Transverse colon (tissue), 4 donors: ENCODE data around the gene MGA. TPM values are rescaled to one million over a fixed set of nuclear protein-coding genes. Genes with fewer than 3 reads are reported as not detected.
A peak's percentile ranks its signal among the peaks of the same experiment; 100 is the strongest.

Source experiments
- DNase-seq: peaks from one replicate; pipeline ENCODE4 v3.0.0-alpha.2; 2019
- H3K27ac ChIP-seq, 4 donors: fragments of 200-600 bp; sonication (generic); 2 replicates each; pipeline ENCODE4 v1.5.1; 2016 to 2018; ENCODE audit warnings: inconsistent platforms in 4 of 4
- H3K27me3 ChIP-seq: fragments of 200-600 bp; sonication (generic); 2 replicates; pipeline ENCODE4 v1.5.1; 2017; ENCODE audit warnings: inconsistent platforms
- H3K36me3 ChIP-seq, 4 donors: fragments of 200-600 bp; sonication (generic); 2 replicates each; pipeline ENCODE4 v1.5.1; 2017 to 2019; ENCODE audit warnings: inconsistent platforms in 4 of 4
- H3K4me1 ChIP-seq, 4 donors: fragments of 200-600 bp; sonication (generic); 2 replicates each; pipeline ENCODE4 v1.5.1; 2017 to 2020; ENCODE audit warnings: inconsistent platforms in 4 of 4
- H3K4me3 ChIP-seq, 4 donors: fragments of 200-600 bp; sonication (generic); 1 replicate in 1 of 4; 2 replicates in 3 of 4; pipeline versions ENCODE4 v1.5.1 to v1.6.1; 2017 to 2019; ENCODE audit warnings: inconsistent platforms in 4 of 4
- H3K9me3 ChIP-seq, 2 donors: fragments of 200-600 bp; sonication (generic); 2 replicates each; pipeline ENCODE4 v1.5.1; 2017 to 2019; ENCODE audit warnings: inconsistent platforms in 2 of 2
- EP300 ChIP-seq: sonication (generic); formaldehyde crosslinking; IDR thresholded peaks from one replicate; pipeline ENCODE4 v1.6.1; 2017; ENCODE audit warnings: antibody characterized with exemption, low read depth
- POLR2A ChIP-seq: fragments of 450-650 bp; IDR thresholded peaks from one replicate; pipeline ENCODE4 v1.6.1; 2016; ENCODE audit warnings: antibody characterized with exemption, mild to moderate bottlenecking, moderate library complexity
- POLR2AphosphoS5 ChIP-seq, 3 donors: sonication (generic); formaldehyde crosslinking; IDR thresholded peaks; one replicate each; pipeline ENCODE4 v1.6.1; 2016; ENCODE audit warnings: antibody characterized with exemption in 3 of 3
- WGBS, 2 donors: methylation state at CpG; one replicate each; pipeline ENCODE4 v1.1.5; 2018; ENCODE audit warnings: low coverage in 1 of 2; 5-methylcytosine and 5-hydroxymethylcytosine counted together
- in situ Hi-C, 4 donors: fragments of 200-750 bp; cut with MboI; loops; one replicate each; pipeline versions ENCODE4 v1.15.0 to v1.15.1; 2017; ENCODE audit warnings: low sequenced_read_pairs in 3 of 4, low pct_ligation_motif_present in 1 of 4, low pct_unique_long_range_greater_than_20kb in 1 of 4
- intact Hi-C: fragments of 100-400 bp; cut with DNase I; formaldehyde crosslinking; loops from one replicate; pipeline ENCODE4 v1.15.1; 2023; ENCODE audit warnings: low total_unique reads
- total RNA-seq, 4 donors: library from RNA; depleted of rRNA; stranded (reverse); fragments of >200 nt; gene quantifications; one replicate each; pipeline ENCODE4 v1.1.0, GENCODE V29; 2016
- TF ChIP-seq, protein P1 (sequence below), 5 experiments: fragments of 200-600 bp in 3 of 5; fragments of 450-650 bp in 2 of 5; sonication (generic) in 3 of 5; IDR thresholded peaks; 1 replicate in 2 of 5; 2 replicates in 3 of 5; pipeline ENCODE4 v1.5.1; 2016 to 2017; ENCODE audit warnings: antibody characterized with exemption in 5 of 5, inconsistent platforms in 3 of 5, mild to moderate bottlenecking in 2 of 5, moderate library complexity in 1 of 5

Gene MGA
- total RNA-seq, 4 donors from 2014 or later = 12.3 to 33.2 (median 27.6) TPM

DNA sequence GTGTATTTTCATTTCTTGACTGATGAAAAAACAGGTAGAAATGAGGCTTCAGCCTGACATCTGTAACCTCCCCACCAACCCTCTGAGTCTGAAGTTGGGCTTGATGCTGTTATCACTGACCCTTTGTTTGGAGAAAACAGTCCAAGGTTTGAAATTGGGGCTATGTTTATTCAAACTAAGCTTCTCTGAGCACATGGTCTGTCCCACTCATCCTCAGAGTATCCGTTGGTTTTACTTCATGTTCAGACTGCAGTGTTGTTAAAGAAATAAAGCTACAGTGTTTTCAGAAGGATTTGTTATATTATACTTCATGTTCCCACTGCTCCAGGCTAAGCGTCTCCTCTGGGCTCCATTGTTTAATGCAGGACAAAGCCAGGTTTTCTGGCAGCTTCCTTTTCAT is 120.1 kb downstream of the MGA start:
- intact Hi-C loops = no loop called here
- TF ChIP-seq EP300 (no peak), POLR2A (no peak)
- Histone ChIP-seq H3K4me1 (peaks cover 9 to 40% (median 19%) of the 10 kb centered on the region in 4 donors), H3K4me3 (no peak overlapping the region), H3K27me3 (no peaks in the 10 kb centered on the region), H3K27ac (peak overlapping the region; percentile 6 to 63 (median 22)), H3K36me3 (no peaks in the 10 kb centered on the region), H3K9me3 (no peaks in the 10 kb centered on the region)
- in situ Hi-C loops = no loop called here
- WGBS, 2 donors = 23 to 47% methylated on average over 2 of the region's 2 CpGs
- no peak for DNase-seq

DNA sequence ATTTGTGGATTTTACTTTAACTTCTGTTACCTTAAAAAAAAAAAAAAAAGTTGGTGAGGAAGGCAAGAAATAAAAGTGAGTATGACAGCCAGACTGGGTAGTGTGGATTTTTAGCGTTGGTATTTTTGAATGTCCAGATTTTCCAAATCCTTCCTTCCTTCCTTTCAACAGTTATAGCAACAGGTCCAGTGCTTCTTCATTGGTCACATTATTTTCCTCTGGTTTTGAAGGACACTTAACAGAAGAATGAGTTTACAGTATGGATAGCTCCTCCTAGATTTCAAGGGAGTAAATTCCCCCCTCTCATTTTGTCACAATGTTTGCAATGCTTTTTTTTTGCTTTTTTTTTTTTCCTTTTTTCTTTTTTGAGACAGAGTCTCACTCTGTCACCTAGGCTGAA is 120.5 kb downstream of the MGA start:
- peaks cover 5 to 35% (median 15%) of the 10 kb centered on the region in 4 donors for H3K4me1 ChIP-seq
- H3K9me3 ChIP-seq = no peaks in the 10 kb centered on the region
- TF ChIP-seq POLR2A (no peak), POLR2AphosphoS5 (IDR thresholded peaks at IDR 0.05) (no peak), EP300 (no peak)
- TF ChIP-seq, protein P1, sequence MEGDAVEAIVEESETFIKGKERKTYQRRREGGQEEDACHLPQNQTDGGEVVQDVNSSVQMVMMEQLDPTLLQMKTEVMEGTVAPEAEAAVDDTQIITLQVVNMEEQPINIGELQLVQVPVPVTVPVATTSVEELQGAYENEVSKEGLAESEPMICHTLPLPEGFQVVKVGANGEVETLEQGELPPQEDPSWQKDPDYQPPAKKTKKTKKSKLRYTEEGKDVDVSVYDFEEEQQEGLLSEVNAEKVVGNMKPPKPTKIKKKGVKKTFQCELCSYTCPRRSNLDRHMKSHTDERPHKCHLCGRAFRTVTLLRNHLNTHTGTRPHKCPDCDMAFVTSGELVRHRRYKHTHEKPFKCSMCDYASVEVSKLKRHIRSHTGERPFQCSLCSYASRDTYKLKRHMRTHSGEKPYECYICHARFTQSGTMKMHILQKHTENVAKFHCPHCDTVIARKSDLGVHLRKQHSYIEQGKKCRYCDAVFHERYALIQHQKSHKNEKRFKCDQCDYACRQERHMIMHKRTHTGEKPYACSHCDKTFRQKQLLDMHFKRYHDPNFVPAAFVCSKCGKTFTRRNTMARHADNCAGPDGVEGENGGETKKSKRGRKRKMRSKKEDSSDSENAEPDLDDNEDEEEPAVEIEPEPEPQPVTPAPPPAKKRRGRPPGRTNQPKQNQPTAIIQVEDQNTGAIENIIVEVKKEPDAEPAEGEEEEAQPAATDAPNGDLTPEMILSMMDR (IDR thresholded peaks at IDR 0.05) = no peak
- 32 to 67% methylated on average over 1 of the region's 1 CpG for WGBS, 2 donors
- in situ Hi-C loops = no loop called here
- H3K36me3 ChIP-seq = no peaks in the 10 kb centered on the region
- peak overlapping the region in 3 of 4 donors; percentile 6 to 63 (median 12) for H3K27ac ChIP-seq
- intact Hi-C loops = no loop called here
- H3K4me3 ChIP-seq = no peak overlapping the region
- DNase-seq = no peak
- H3K27me3 ChIP-seq = no peaks in the 10 kb centered on the region

GRCh38 chr15:41782371-41783282 is 122.4 kb downstream of the MGA start:
- in situ Hi-C loops = no loop called here
- H3K4me3 ChIP-seq = no peak overlapping the region
- TF ChIP-seq, protein P1 (IDR thresholded peaks at IDR 0.05) = no peak
- TF ChIP-seq POLR2A (no peak), EP300 (no peak), POLR2AphosphoS5 (IDR thresholded peaks at IDR 0.05) (no peak)
- H3K9me3 ChIP-seq = no peaks in the 10 kb centered on the region
- 85 to 93% methylated on average over 3 to 5 of the region's 5 CpGs for WGBS, 2 donors
- peaks cover 0 to 18% (median 8%) of the 10 kb centered on the region in 4 donors for H3K4me1 ChIP-seq
- no peaks in the 10 kb centered on the region for H3K36me3 ChIP-seq
- H3K27ac ChIP-seq = no peak overlapping the region
- intact Hi-C loops = no loop called here
- no peak for DNase-seq
- no peaks in the 10 kb centered on the region for H3K27me3 ChIP-seq

- DNase-seq = no peak
- H3K4me1 ChIP-seq = peaks cover 0 to 18% (median 6%) of the 10 kb centered on the region in 4 donors
- no peaks in the 10 kb centered on the region for H3K27me3 ChIP-seq
- no peak overlapping the region for H3K27ac ChIP-seq
- H3K9me3 ChIP-seq = no peaks in the 10 kb centered on the region
- WGBS, 2 donors = 93% methylated on average over 1 of the region's 1 CpG; no CpG with 5 or more reads in 1 of the 2 donors
- intact Hi-C loops = no loop called here
- TF ChIP-seq EP300 (no peak), POLR2AphosphoS5 (IDR thresholded peaks at IDR 0.05) (no peak), POLR2A (no peak)
- TF ChIP-seq, protein P1 (IDR thresholded peaks at IDR 0.05) = no peak
- in situ Hi-C loops = no loop called here
- no peaks in the 10 kb centered on the region for H3K36me3 ChIP-seq
- no peak overlapping the region for H3K4me3 ChIP-seq
Measured at GRCh38 chr15:41783296-41783695, 123.1 kb downstream of the MGA start.
